Peyer's patch (tissue), 4 donors: ENCODE measurements around the gene TRIM54. TPM values are rescaled to one million over a fixed set of nuclear protein-coding genes. Genes with fewer than 3 reads are reported as not detected.
"Not testable (repeated sequence)": the region's sequence is repeated elsewhere in the genome, so short reads cannot be mapped to it uniquely, and the experiment has no call there.

Source experiments
- DNase-seq, 3 donors: peaks; one replicate each; pipeline ENCODE4 v3.0.0-alpha.2; 2017 to 2019
- H3K27ac ChIP-seq, 4 donors: fragments of 200-600 bp; sonication (generic); one replicate each; pipeline ENCODE4 v1.5.1; 2016 to 2019
- H3K27me3 ChIP-seq, 2 donors: fragments of 200-600 bp; sonication (generic); one replicate each; pipeline ENCODE4 v1.5.1; 2019
- H3K36me3 ChIP-seq, 3 donors: fragments of 200-600 bp; sonication (generic); one replicate each; pipeline ENCODE4 v1.5.1; 2016 to 2019
- H3K4me1 ChIP-seq, 4 donors: fragments of 200-600 bp; sonication (generic); one replicate each; pipeline ENCODE4 v1.5.1; 2016 to 2019
- H3K4me3 ChIP-seq, 4 donors: fragments of 200-600 bp; sonication (generic); 1 replicate in 3 of 4; 2 replicates in 1 of 4; pipeline ENCODE4 v1.5.1; 2016 to 2019; ENCODE audit warnings: mild to moderate bottlenecking in 1 of 4
- H3K9me3 ChIP-seq, 4 donors: fragments of 200-600 bp; sonication (generic); one replicate each; pipeline ENCODE4 v1.5.1; 2016 to 2019; ENCODE audit warnings: mild to moderate bottlenecking in 1 of 4
- CTCF ChIP-seq, 6 experiments: fragments of 450-650 bp in 4 of 6; fragments of 200-600 bp in 2 of 6; sonication (generic) in 1 of 6; IDR thresholded peaks; one replicate each; pipeline ENCODE4 v1.5.1; 2017 to 2019; ENCODE audit warnings: antibody characterized with exemption in 6 of 6, mild to moderate bottlenecking in 3 of 6, moderate library complexity in 1 of 6
- POLR2A ChIP-seq, 2 donors: fragments of 450-650 bp; IDR thresholded peaks; one replicate each; pipeline ENCODE4 v1.5.1; 2017; ENCODE audit warnings: antibody characterized with exemption in 2 of 2, mild to moderate bottlenecking in 2 of 2, moderate library complexity in 2 of 2
- total RNA-seq, 4 donors: library from RNA; depleted of rRNA; stranded (reverse); fragments of >200 nt; gene quantifications; one replicate each; pipeline ENCODE4 v1.1.0, GENCODE V29; 2016

The TRIM54 gene
- total RNA-seq, 4 donors from 2014 or later = 0.54 TPM; not detected in 3

DNA sequence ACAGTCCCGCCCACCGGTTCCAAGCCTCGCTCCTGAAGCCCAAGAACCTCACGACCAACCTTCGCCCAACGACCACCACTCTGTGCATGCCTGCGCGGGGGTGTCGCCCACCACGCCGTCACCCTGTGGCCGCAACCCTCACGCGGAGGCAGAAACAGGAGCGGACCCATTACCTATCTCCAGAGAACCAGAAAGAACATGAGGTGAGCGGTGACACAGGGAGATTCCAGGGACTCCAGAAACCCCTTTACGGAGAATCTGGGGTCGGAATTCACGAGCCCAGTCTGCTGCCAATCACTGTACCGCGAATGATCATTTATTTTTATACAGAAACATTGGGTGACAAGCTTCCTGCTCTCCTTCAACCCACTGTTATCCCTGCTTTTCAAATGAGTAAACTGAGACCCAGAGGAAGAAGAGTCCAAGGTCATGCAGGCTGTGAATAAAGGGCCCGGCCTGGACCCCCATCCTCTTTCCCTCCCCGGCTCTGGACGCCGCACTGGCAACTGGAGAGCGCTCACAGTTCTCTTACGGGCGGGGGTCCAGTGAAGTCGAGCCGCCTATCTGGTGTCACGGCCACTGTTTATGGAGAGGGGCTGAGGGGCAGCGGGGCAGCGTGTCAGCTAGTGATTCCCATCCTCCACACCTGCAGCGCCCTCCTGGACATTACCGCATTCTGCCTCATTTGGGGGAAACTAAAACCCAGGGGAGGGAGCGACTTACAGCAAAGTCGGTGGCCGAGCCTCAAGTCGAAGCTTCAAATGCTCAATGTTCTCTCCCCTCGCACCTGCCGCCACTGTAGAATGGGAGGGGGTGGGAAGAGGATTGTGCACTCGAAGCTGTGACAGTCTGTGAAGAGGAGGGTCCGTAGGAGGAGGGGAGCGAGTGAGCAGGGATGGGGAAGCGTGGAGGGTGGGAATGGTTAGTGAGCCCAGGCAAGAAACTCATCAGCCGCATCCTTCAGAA is 18.7 kb upstream of the TRIM54 start:
- peaks cover 0 to 37% (median 22%) of the 10 kb centered on the region in 4 donors for H3K4me1 ChIP-seq
- H3K27me3 ChIP-seq = peaks cover 0 to 41% of the 10 kb centered on the region in 2 donors
- H3K9me3 ChIP-seq = no peaks in the 10 kb centered on the region
- no peak for DNase-seq
- H3K36me3 ChIP-seq = no peaks in the 10 kb centered on the region
- no peak overlapping the region for H3K27ac ChIP-seq
- TF ChIP-seq CTCF (IDR thresholded peaks at IDR 0.05) (no peak), POLR2A (IDR thresholded peaks at IDR 0.05) (no peak)
- peak overlapping the region; percentile 34 to 66 (median 54) for H3K4me3 ChIP-seq

- Histone ChIP-seq H3K27me3 (peaks cover 0 to 41% of the 10 kb centered on the region in 2 donors), H3K27ac (no peak overlapping the region)
- DNase-seq = no peak
Observed at GRCh38 chr2:27264253-27264752, 17.9 kb upstream of the TRIM54 start.

GRCh38 chr2:27264753-27265535 is 17.3 kb upstream of the TRIM54 start:
- Histone ChIP-seq H3K9me3 (no peaks in the 10 kb centered on the region), H3K4me1 (peaks cover 0 to 37% (median 22%) of the 10 kb centered on the region in 4 donors), H3K4me3 (peak overlapping the region in 3 of 4 donors; percentile 41 to 66 (median 44)), H3K36me3 (no peaks in the 10 kb centered on the region), H3K27ac (no peak overlapping the region), H3K27me3 (peaks cover 0 to 41% of the 10 kb centered on the region in 2 donors)
- DNase-seq = peak; percentile 30 to 73 (median 69)
- TF ChIP-seq POLR2A (IDR thresholded peaks at IDR 0.05) (no peak), CTCF (IDR thresholded peaks at IDR 0.05) (peak in 5 of 6 experiments; percentile 10 to 49 (median 40))

More at GRCh38 chr2:27264253-27264752, 17.9 kb upstream of the TRIM54 start:
- TF ChIP-seq POLR2A (IDR thresholded peaks at IDR 0.05) = no peak
- no peak for TF ChIP-seq CTCF (IDR thresholded peaks at IDR 0.05)
- Histone ChIP-seq H3K36me3 (no peaks in the 10 kb centered on the region), H3K4me3 (peak overlapping the region in 3 of 4 donors; percentile 41 to 66 (median 44)), H3K4me1 (peaks cover 0 to 37% (median 22%) of the 10 kb centered on the region in 4 donors), H3K9me3 (no peaks in the 10 kb centered on the region)

DNA sequence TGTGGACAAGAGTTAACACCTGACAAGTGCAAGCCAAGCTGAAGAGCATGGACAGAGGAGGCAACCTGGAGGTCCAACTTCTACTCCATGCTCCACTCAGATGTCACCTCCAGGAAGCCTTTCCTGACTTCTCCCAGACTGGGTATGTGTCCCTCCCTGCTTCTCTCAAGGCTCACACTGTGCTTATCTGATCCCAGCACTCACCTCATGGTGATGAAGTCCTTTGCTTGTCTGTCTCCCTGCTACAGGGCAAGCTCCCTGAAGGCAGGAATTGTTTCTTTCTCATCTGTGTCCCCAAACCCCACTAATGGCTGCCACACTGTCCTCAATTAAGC is 16.7 kb upstream of the TRIM54 start:
- Histone ChIP-seq H3K36me3 (no peaks in the 10 kb centered on the region), H3K27me3 (peaks cover 0 to 41% of the 10 kb centered on the region in 2 donors), H3K27ac (no peak overlapping the region), H3K9me3 (no peaks in the 10 kb centered on the region), H3K4me3 (no peak overlapping the region), H3K4me1 (peaks cover 0 to 37% (median 22%) of the 10 kb centered on the region in 4 donors)
- no peak for TF ChIP-seq CTCF (IDR thresholded peaks at IDR 0.05)
- TF ChIP-seq POLR2A (IDR thresholded peaks at IDR 0.05) = no peak
- DNase-seq = no peak

DNA sequence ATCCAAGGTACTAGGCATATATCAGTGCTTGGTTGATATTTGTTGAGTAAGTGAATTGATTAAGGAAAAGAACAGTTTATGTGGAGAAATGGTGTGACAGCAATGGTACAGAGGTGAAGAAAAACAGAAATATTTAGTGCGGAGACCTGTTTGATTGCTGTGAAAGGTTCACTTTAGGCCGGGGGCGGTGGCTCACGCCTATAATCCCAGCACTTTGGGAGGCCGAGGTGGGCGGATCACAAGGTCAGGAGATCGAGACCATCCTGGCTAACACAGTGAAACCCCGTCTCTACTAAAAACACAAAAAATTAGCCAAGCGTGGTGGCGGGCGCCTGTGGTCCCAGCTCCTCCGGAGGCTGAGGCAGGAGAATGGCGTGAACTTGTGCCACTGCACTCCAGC is 13.9 kb upstream of the TRIM54 start:
- not testable (repeated sequence) for H3K4me3 ChIP-seq, H3K36me3 ChIP-seq, H3K9me3 ChIP-seq, H3K27ac ChIP-seq, DNase-seq
- H3K27me3 ChIP-seq = peaks cover 0 to 19% of the 10 kb centered on the region in 2 donors
- peaks cover 0 to 21% (median 12%) of the 10 kb centered on the region in 4 donors for H3K4me1 ChIP-seq
